Activated CD8-positive, alpha-beta memory T cell treated with anti-CD3 and anti-CD28 coated beads, Interleukin-2, amount 50 U/mL, for 24 hours (primary cell): ENCODE data around the gene VWA3A.

ENCODE experiments used
- DNase-seq: peaks from one replicate; pipeline ENCODE4 v3.0.0-alpha.2; 2020; ENCODE audit errors: extremely low read depth

Gene VWA3A

GRCh38 chr16:22203091-22203490 lies 110.8 kb downstream of the VWA3A start:
- DNase-seq: no peak

- no peak for DNase-seq
Observed at GRCh38 chr16:22204091-22204655, 111.8 kb downstream of the VWA3A start.

- DNase-seq: no peak
Observed at GRCh38 chr16:22205577-22206012, 113.3 kb downstream of the VWA3A start.

GRCh38 chr16:22206013-22206841 lies 113.9 kb downstream of the VWA3A start, which contains the start of gene EEF2K:
Gene EEF2K, plus strand, starts transcription at chr16:22206278. Its CDS starts 19,452 bp downstream, at chr16:22225730.
- DNase-seq: peak; percentile 50
